Liver (tissue), 3 donors: ENCODE data around the gene CMBL.

Experiments used
- ATF3 ChIP-seq: IDR thresholded peaks from 2 replicates; pipeline ENCODE4 v1.6.1; 2016; ENCODE audit warnings: antibody characterized with exemption
- CTCF ChIP-seq: fragments of 150-350 bp; IDR thresholded peaks from 2 replicates; pipeline ENCODE4 v1.5.1; 2017; ENCODE audit warnings: improper control_type of control experiment, low read depth, low read length; ENCODE audit not compliant: missing input control
- FOXA1 ChIP-seq: IDR thresholded peaks from 2 replicates; pipeline ENCODE4 v1.6.1; 2016; ENCODE audit warnings: antibody characterized with exemption
- MAX ChIP-seq: IDR thresholded peaks from 2 replicates; pipeline ENCODE4 v1.6.1; 2016; ENCODE audit warnings: antibody characterized with exemption
- REST ChIP-seq: IDR thresholded peaks from 2 replicates; pipeline ENCODE4 v1.6.1; 2016; ENCODE audit warnings: antibody characterized with exemption, mild to moderate bottlenecking
- TAF1 ChIP-seq: conservative IDR thresholded peaks from 2 replicates; pipeline ENCODE4 v1.6.1; 2016; ENCODE audit warnings: antibody characterized with exemption, mild to moderate bottlenecking
- YY1 ChIP-seq: IDR thresholded peaks from 2 replicates; pipeline ENCODE4 v1.6.1; 2016; ENCODE audit warnings: antibody characterized with exemption, mild to moderate bottlenecking
- ZBTB33 ChIP-seq: IDR thresholded peaks from 2 replicates; pipeline ENCODE4 v1.6.1; 2016; ENCODE audit warnings: antibody characterized with exemption
- donor health status: healthy.
- donor health status: healthy.

- TF ChIP-seq YY1 (no peak), CTCF (no peak), REST (no peak), ATF3 (no peak), MAX (no peak), ZBTB33 (no peak), TAF1 (no peak), FOXA1 (no peak)
Observed at GRCh38 chr5:10266137-10266536, 41.6 kb downstream of the CMBL start.
